WTC11 (cell line): ENCODE results near the gene GRM5. TPM values are rescaled to one million over a fixed set of nuclear protein-coding genes. Genes with fewer than 3 reads are reported as not detected.

Experiments
- ATAC-seq: fragments of 200-7000 bp; cut with Tn5 transposase; 2 replicates; pipeline ENCODE4 v1.10.0; 2021; ENCODE audit warnings: mild to moderate bottlenecking, moderate library complexity
- CTCF ChIA-PET: fragments of 300-600 bp; sonication (Branson Sonifier 250); formaldehyde crosslinking; loops from one replicate; lab custom pipeline; 2021; ENCODE audit warnings: antibody characterized with exemption; lab: Charles Lee
- POLR2A ChIA-PET: fragments of 350-600 bp; sonication (Branson Sonifier 250); formaldehyde crosslinking; loops from one replicate; lab custom pipeline; 2021; ENCODE audit warnings: antibody characterized with exemption; lab: Charles Lee
- DNase-seq: peaks from one replicate; pipeline ENCODE4 v3.0.0; 2021; ENCODE audit warnings: low spot score
- H3K27ac Mint-ChIP-seq: 2 replicates; pipeline ENCODE4 v1.8.0; 2021; ENCODE audit warnings: mixed read lengths
- H3K27me3 Mint-ChIP-seq: 2 replicates; pipeline ENCODE4 v1.8.0; 2021; ENCODE audit warnings: low read depth, mild to moderate bottlenecking, moderate library complexity, mixed read lengths
- H3K36me3 Mint-ChIP-seq: 2 replicates; pipeline ENCODE4 v1.8.0; 2021; ENCODE audit warnings: mixed read lengths
- H3K4me1 Mint-ChIP-seq: 2 replicates; pipeline ENCODE4 v1.8.0; 2022; ENCODE audit warnings: mixed read lengths
- H3K4me3 Mint-ChIP-seq: 2 replicates; pipeline ENCODE4 v1.8.0; 2021; ENCODE audit warnings: mild to moderate bottlenecking, moderate library complexity, mixed read lengths
- H3K9me3 Mint-ChIP-seq: 2 replicates; pipeline ENCODE4 v1.8.0; 2021; ENCODE audit warnings: mixed read lengths
- ATF1 ChIP-seq: sonication (generic); formaldehyde crosslinking; IDR thresholded peaks from 2 replicates; pipeline ENCODE4 v1.8.1; 2023; ENCODE audit warnings: mild to moderate bottlenecking, moderate library complexity, missing genetic modification reagents
- NR3C1 ChIP-seq: sonication (generic); formaldehyde crosslinking; conservative IDR thresholded peaks from 2 replicates; pipeline ENCODE4 v1.8.1; 2023; ENCODE audit warnings: low read depth, mild to moderate bottlenecking, missing genetic modification reagents
- ZNF121 ChIP-seq: sonication (generic); formaldehyde crosslinking; IDR thresholded peaks from 2 replicates; pipeline ENCODE4 v1.8.0; 2023; ENCODE audit warnings: missing genetic modification reagents
- ZNF232 ChIP-seq: sonication (generic); formaldehyde crosslinking; IDR thresholded peaks from 2 replicates; pipeline ENCODE4 v1.8.0; 2022; ENCODE audit warnings: mild to moderate bottlenecking, missing genetic modification reagents
- ZNF425 ChIP-seq: fragments of 250-450 bp; sonication (Bioruptor Pico); conservative IDR thresholded peaks from 2 replicates; pipeline ENCODE4 v1.9.0; 2021; ENCODE audit warnings: mild to moderate bottlenecking
- total RNA-seq: library from RNA; stranded (reverse); gene quantifications from 3 replicates; pipeline ENCODE4 v1.2.3, GENCODE V29; 2021
- TF ChIP-seq, protein P1 (sequence below): fragments of 200-600 bp; IDR thresholded peaks from 2 replicates; pipeline ENCODE4 v1.8.0; 2022; ENCODE audit warnings: antibody characterized with exemption

GRM5 gene
- total RNA-seq, 1 experiment from 2014 or later, result 0.13 TPM

- Mint-ChIP-seq H3K4me3 (no peak overlapping the region), H3K27ac (no peak overlapping the region), H3K27me3 (no peaks in the 10 kb centered on the region), H3K4me1 (peaks cover 15% of the 10 kb centered on the region), H3K9me3 (peaks cover 10% of the 10 kb centered on the region), H3K36me3 (peaks cover 3% of the 10 kb centered on the region)
- POLR2A ChIA-PET, result no interaction called here
- ATAC-seq, result peak; percentile 98
- DNase-seq, result peak; percentile 73
- CTCF ChIA-PET, result interaction anchor here (0.5 to 1.9 kb wide), 32 partner anchors 9 to 1574 kb away, joined by 3 to 23 read pairs (median 4); no protein-coding TSS in a partner anchor
- TF ChIP-seq, protein P1, sequence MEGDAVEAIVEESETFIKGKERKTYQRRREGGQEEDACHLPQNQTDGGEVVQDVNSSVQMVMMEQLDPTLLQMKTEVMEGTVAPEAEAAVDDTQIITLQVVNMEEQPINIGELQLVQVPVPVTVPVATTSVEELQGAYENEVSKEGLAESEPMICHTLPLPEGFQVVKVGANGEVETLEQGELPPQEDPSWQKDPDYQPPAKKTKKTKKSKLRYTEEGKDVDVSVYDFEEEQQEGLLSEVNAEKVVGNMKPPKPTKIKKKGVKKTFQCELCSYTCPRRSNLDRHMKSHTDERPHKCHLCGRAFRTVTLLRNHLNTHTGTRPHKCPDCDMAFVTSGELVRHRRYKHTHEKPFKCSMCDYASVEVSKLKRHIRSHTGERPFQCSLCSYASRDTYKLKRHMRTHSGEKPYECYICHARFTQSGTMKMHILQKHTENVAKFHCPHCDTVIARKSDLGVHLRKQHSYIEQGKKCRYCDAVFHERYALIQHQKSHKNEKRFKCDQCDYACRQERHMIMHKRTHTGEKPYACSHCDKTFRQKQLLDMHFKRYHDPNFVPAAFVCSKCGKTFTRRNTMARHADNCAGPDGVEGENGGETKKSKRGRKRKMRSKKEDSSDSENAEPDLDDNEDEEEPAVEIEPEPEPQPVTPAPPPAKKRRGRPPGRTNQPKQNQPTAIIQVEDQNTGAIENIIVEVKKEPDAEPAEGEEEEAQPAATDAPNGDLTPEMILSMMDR, result peak; percentile 68
- no peak for TF ChIP-seq ZNF121
- TF ChIP-seq, all 79 proteins: peak for 1
Measured at GRCh38 chr11:88552379-88553062, 513.3 kb downstream of the GRM5 start.

DNA sequence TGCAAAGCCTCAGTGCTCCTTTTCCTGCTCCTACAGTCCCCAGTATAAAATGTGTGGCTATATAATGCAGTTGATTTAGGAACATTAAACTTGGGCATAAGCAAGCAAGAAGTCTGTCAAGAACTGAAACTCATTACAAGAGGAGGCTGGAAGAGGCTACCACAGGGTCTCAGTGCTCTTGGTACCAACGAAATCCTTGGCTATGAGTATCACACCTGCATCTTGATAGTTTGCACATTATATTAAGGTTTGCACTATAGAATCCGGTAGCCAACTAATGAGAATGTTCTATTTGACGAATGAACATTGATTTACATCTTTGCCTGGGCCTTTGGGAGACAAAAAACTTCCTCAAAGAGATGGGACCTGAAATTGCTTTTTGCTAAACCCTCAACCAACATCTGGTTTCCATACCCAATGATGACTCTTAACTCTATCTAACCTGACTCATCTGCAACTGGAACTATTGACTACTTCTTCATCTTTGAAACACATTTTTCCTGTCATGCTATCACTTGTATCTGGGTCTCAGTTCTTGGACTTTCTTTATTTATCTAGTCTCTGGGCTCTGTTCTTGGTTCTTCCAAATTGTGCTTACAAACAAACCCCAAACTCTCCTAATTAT is 521.0 kb downstream of the GRM5 start:
- CTCF ChIA-PET, result interaction anchor here (0.8 to 1.8 kb wide), 11 partner anchors 8 to 666 kb away, joined by 3 to 14 read pairs (median 5); partner anchors contain the start of gene CTSC
- DNase-seq (no peak), ATAC-seq (no peak)
- no peaks in the 10 kb centered on the region for H3K36me3 Mint-ChIP-seq
- TF ChIP-seq, protein P1, result peak; percentile 5; the same call in 1 of the 2 replicates
- no peak for TF ChIP-seq NR3C1 (CRISPR knock-in tag)
- TF ChIP-seq, all 79 proteins: peak for 1
- POLR2A ChIA-PET, result no interaction called here
- no peak overlapping the region for H3K27ac Mint-ChIP-seq
- H3K4me3 Mint-ChIP-seq, result no peak overlapping the region
- H3K9me3 Mint-ChIP-seq, result no peaks in the 10 kb centered on the region
- no peaks in the 10 kb centered on the region for H3K27me3 Mint-ChIP-seq
- H3K4me1 Mint-ChIP-seq, result peaks cover 5% of the 10 kb centered on the region

DNA sequence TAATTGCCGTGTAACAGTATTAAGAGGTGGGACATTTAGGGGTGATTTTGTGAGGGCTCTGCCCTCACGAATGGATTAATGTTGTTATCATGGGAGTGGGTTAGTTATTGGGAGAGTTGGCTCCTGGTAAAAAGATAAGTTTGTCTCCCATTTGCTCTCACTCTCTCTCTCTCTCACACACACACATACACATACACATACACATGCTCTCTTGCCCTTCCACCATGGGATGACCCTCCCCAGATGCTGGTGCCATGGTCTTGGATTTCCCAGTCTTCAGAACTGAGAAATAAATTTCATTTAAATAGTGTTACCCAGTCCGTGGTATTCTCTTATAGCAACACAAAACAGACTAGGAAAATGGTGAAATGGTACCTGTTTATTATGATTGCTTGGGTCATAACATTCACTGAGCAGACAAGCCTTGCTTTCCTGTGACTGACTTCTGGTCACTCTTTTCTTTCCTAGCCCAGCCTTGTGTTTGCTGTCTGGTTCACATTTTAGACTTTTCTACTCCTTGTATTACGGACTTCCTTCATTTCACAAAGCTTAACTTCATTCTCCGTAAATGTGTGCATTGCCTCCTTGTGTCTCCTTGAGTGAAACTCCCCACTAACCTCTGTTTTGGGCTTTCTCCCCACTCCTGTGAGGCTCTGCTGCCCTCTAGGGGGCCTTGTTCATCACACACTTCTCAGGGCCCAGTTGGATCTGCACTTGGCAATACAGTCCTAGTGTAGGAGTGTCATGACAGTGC is 521.7 kb downstream of the GRM5 start:
- Mint-ChIP-seq H3K4me1 (peaks cover 5% of the 10 kb centered on the region), H3K27me3 (no peaks in the 10 kb centered on the region), H3K9me3 (no peaks in the 10 kb centered on the region), H3K4me3 (no peak overlapping the region), H3K36me3 (no peaks in the 10 kb centered on the region), H3K27ac (no peak overlapping the region)
- peak; percentile 100 for ATAC-seq
- ChIA-PET CTCF (interaction anchor here (0.6 to 1.8 kb wide), 25 partner anchors 8 to 666 kb away, joined by 3 to 14 read pairs (median 3); partner anchors contain the start of gene CTSC), POLR2A (no interaction called here)
- peak; percentile 85 for DNase-seq
- TF ChIP-seq ZNF425, result no peak
- TF ChIP-seq, protein P1, result peak; percentile 87
- TF ChIP-seq ZNF232 (CRISPR knock-in tag), result no peak
- TF ChIP-seq ATF1 (CRISPR knock-in tag), result no peak
